Hematopoietic multipotent progenitor cell (in vitro differentiated cells): Measurements from ENCODE around the gene MCU. TPM values are rescaled to one million over a fixed set of nuclear protein-coding genes. Genes with fewer than 3 reads are reported as not detected.
"Not testable (repeated sequence)": the region's sequence is repeated elsewhere in the genome, so short reads cannot be mapped to it uniquely, and the experiment has no call there.

Experiments
- DNase-seq, 3 donors: peaks; one replicate each; pipeline ENCODE4 v3.0.0-alpha.2; 2011 to 2015; ENCODE audit warnings: low read depth in 2 of 3, low spot score in 2 of 3
- total RNA-seq: library from RNA; depleted of rRNA; stranded (reverse); fragments of >200 nt; gene quantifications from one replicate; pipeline ENCODE4 v1.2.3, GENCODE V29; 2012

The MCU gene
- 16.7 TPM for total RNA-seq

DNA sequence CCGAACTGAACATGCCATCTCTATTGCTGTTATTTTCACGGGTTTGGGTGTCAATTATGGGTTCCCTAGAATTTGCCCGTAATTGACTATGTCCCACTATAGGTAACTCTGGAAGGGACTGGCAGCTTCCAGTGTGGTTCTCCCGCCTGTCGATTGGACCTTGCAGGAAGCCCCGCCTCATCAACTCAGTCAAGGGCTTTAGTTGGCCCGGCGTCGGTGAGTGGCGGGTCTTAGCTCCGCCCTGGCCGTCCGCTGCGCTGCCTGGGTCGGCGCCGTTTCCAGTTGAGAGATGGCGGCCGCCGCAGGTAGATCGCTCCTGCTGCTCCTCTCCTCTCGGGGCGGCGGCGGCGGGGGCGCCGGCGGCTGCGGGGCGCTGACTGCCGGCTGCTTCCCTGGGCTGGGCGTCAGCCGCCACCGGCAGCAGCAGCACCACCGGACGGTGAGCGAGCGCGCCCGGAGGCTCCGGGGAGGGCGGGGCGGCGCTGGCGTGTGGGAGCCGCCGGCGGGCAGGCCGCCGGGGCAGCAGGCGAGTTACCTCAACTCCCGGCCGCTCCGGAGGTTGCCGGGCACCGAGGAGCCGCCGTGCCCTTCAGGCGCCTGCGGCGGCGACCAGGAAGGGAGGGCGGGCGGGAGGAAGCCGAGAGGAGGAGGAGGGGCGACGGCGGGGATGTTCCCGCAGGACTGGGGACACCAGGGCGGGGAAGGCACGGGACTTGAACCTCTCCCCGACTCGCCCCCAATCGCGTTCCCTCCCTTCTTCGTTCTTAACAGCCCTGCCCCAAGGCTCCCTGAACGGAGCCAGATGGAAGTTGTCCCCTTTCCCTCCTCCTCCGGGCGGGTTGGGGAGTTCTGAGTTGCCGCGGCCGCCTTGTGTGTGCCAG lies at the start of gene MCU:
MCU (plus strand) TSS at position 281 of the 881 bp plus-strand sequence; CDS start at position 290, 9 bp downstream.
- DNase-seq = peak; percentile 76 to 95 (median 90)

GRCh38 chr10:72642318-72642717 lies 49.6 kb upstream of the MCU start:
- DNase-seq = no peak

DNA sequence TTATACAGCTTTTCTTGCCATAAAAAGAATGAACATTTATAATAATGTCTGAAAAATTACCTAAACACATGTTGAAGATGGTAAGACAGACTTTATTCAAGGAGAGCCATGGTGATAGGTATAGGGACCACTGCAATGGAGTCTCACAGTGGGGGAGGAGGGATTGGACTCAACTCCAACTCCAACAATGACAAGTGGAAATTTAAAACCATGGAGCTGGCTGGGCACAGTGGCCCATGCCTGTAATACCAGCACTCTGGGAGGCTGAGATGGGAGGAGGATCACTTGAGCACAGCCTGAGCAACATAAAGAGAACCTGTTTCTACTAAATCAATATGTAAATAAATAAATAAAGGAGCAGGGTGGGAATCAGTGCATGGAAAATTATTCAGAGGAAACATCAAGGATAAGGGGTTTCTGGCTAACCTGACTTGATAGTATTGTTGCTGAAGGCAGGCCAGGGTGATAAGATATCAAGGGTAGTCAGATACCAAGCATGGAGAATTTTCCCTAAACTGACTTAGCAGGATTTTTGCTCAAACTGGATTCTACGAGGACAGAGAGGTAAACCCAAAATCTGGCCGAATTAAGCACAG lies 46.6 kb upstream of the MCU start:
- DNase-seq = no peak

- DNase-seq = not testable (repeated sequence)
These were observed 45.0 kb upstream of the MCU start for GRCh38 chr10:72646971-72647370.

DNA sequence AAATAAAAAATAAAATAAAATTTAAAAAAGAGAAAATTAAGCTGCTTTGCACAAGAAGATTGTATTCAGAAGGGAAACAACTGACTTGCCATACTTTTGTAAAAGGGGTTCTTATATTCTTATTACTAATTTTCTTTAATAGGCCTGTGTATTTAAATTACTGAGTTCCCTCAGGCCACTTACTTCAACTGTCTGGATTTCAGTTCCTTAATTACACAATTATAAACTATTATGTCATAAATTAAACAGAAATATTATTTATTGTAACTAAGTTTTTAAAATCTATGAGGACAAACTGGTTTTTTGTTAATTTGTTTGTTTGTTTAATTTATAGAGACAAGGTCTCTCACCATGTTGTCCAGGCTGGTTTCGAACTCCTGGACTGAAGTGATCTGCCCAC lies 43.6 kb upstream of the MCU start:
- no peak for DNase-seq

DNA sequence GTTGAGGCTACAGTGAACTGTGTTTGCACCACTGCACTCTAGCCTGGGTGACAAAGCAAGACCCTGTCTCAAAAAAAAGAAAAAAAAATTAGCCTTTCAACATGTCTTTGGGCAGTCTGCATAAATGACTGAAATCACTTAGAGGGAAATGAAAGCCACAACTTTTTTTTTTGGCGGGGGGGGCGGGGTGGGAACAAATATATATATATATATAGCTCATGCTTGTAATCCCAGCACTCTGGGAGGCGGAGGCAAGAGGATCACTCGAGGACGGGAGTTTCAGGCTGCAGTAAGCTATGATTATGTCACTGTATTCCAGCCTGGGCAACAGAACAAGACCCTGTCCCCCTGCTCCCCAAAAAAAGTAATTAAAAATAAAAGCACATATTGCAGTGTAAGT lies 42.7 kb upstream of the MCU start:
- no peak for DNase-seq

DNA sequence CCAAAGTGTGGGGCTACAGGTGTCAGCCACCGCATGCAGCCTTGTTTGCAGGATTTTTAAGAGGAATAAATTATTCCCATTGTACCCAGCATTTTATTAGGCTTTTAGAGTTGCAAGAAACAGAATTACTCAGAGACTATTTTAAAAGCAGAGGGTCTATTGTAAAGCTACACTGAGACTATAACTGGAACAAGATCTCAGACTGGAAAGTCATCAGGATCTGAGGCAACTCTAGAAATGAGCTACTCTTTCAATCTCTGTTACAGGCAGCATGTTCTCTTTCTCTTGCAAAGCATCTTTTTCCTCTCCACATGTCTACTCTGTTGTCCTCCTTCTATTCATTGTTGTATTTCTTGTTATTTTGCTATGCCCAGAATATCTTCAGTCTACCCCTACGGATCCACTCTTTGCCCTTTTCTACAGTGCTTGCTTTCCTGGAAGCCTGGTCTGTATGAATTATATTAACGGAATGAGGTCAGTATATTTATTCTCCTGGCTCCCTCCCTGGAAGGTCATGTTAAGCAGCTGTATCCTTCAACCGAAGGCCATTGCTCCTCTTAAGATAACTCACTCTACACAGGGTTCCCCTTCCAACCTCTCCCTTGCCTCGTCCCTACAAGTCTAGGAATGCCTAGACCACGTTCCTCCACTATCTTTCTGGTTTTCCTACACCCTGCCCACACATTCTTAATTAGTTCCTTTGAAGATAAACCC lies 38.4 kb upstream of the MCU start:
- no peak for DNase-seq

DNA sequence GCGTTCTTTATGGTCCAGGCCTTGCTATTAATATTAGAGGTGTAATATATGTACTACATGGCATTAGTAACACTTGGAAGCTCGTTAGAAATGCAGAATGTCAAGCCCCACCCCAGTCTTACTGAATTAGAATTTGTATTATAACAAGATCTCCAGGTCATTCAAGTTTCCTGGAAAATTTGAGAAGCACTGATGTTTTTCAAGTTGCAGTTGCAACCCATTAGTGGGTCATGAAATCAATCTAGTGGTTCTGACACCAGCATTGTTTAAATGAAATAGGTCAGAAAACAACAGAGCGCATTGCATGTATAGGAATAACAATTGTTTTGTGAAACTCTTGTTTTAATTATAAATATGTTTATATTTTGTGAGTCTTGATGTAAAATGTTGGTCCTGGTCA lies 37.2 kb upstream of the MCU start:
- no peak for DNase-seq

- no peak for DNase-seq
These were observed 33.1 kb upstream of the MCU start for GRCh38 chr10:72658696-72659400.

DNA sequence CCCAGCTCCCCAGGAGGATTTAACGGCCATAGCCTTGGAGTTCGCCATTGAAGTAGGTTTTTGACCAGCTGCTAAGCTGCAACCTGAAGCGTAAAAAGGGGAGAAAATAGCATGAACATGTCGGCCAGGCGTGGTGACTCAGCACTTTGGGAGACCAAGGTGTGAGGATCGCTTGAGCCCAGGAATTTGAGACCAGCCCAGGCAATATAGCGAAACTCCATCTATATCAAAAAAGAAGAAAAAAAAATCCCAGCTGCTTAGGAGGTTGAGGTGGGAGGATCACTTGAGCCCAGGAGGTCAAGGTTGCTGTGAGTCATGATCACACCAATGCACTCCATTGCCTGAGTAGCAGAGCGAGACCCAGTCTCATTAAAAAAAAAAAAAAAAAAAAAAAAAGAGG lies 32.2 kb upstream of the MCU start:
- DNase-seq = no peak

DNA sequence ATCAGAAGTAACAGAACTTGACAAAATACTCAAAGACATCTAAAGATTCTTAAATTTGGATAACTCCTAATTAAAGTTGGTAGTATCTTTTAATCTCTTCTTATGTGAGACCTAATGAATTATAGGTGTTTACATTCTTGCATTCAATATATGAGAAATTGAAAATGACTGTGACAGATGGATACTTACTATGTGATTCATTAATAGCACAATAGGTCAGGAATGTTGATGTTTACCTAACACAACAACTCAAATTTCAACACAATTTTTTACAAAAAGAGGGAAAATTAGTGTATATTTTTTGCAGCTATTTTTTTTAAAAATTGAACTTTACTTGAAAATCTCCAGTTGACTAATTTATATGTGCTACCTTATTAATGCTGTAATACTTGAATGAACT lies 31.7 kb upstream of the MCU start:
- DNase-seq = no peak

- no peak for DNase-seq
These were observed 30.5 kb upstream of the MCU start for GRCh38 chr10:72661431-72661830.

GRCh38 chr10:72663971-72664370 lies 28.0 kb upstream of the MCU start:
- DNase-seq = no peak

DNA sequence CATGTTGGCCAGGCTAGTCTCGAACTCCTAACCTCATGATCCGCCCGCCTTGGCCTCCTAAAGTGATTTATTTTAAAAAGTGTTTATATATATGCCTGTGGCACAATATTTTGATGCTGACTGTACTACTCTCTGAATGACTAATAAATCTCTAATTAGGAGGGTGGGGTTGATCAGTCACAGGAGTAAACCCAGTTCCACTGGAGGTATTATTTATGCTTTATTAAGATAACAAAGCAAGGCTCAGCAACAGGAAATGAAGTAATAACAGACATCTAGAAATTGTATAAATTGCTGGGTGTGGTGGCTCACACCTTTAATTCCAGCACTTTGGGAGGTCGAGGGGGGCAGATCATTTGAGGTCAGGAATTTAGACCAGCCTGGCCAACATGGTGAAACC lies 26.0 kb upstream of the MCU start:
- DNase-seq = no peak

DNA sequence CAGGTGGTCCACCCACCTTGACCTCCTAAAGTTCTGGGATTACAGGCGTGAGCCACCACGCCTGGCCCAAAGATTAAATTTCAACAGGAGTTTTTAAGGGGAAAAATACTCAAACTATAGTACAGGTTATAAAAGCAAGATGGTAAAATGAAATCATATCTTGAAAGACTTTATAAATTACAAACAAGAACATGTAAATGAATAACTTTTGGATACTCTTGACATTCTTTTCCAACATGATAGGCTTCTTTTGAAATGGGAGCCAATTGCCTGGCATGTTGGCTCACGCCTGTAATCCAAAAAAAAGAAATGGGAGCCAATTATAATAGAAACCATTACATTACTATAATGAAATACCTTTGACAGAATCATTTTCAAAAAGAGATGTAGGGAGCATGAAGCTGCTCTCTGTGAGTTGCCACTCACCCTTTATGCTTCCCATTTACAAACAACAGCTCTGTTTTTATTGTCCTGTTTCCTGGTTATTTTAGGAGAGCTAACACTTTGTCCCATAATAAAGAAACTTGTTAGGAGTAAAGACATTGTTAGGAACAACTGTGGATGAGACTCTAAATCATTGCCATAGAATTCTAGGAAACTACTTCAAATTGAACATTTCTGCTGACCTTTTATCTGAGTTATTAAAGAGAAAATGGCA lies 24.6 kb upstream of the MCU start:
- DNase-seq = no peak

- no peak for DNase-seq
These were observed 18.7 kb upstream of the MCU start for GRCh38 chr10:72673280-72673679.

- DNase-seq = not testable (repeated sequence)
These were observed 17.8 kb upstream of the MCU start for GRCh38 chr10:72674174-72674573.

GRCh38 chr10:72679838-72680241 lies 12.1 kb upstream of the MCU start:
- DNase-seq = no peak

DNA sequence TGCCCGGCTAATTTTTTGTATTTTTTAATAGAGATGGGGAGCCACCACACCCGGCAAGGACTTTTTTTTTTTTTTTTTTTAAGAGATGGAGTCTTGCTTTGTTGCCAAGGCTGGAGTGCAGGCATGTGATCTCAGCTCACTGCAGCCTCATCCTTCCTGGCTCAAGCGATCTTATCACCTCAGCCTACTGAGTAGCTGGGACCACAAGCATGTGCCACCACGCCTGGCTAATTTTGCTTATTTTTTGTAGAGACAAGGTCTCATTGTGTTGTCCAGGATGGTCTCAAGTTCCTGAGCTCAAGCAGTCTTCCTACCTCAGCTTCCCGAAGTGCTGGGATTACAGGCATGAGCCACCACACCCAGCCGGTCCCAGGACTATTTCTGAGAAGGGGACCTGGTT lies 9.3 kb upstream of the MCU start:
- DNase-seq = peak in 1 of 3 donors; percentile 22

DNA sequence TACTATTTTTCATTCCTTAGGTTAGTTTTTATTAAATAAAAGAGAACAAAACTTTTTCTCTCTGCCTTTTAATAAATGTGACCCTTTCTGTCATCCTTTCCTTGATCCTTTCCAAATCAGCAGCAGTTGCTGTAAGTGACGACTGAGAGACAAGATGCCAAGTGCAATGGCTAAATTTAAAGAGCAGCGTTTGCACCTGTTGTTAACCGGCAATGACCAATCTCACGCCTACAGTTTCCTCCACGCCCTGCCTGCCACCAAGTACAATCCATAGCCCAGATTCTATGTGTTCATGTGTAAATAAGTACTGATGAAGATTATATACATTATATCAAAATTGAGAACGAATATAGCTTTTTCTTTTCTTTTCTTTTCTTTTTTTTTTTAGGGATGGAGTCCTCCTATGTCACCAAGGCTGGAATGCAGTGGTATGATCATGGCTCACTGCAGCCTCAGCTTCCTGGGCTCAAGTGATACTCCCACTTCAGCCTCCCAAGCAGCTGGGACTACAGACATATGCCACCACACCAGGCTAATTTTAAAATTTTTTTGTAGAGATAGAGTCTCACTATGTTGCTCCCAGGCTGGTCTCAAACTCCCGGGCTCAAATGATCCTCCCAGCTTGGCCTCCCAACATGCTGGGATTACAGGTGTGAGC lies 6.5 kb upstream of the MCU start:
- no peak for DNase-seq
